LNCAP (cell line): ENCODE measurements around the gene NOL12.

Experiments used
- CTCF ChIP-seq: fragments of 450-650 bp; IDR thresholded peaks from 2 replicates; pipeline ENCODE4 v1.5.1; 2017; ENCODE audit warnings: mild to moderate bottlenecking

NOL12 gene

GRCh38 chr22:37739035-37739434 lies 52.9 kb downstream of the NOL12 start:
- TF ChIP-seq CTCF, result no peak

GRCh38 chr22:37739611-37740049 lies 53.5 kb downstream of the NOL12 start:
- TF ChIP-seq CTCF, result no peak

GRCh38 chr22:37740455-37741311 lies 54.5 kb downstream of the NOL12 start:
- TF ChIP-seq CTCF, result no peak

- no peak for TF ChIP-seq CTCF
Observed at GRCh38 chr22:37741312-37741795, 55.2 kb downstream of the NOL12 start.

GRCh38 chr22:37742376-37743171 lies 56.4 kb downstream of the NOL12 start:
- TF ChIP-seq CTCF, result no peak
